HK-2 (cell line): Measurements from ENCODE around the gene CFAP57.
"Not testable (repeated sequence)": the region's sequence is repeated elsewhere in the genome, so short reads cannot be mapped to it uniquely, and the experiment has no call there.

Source experiments
- DNase-seq: peaks from one replicate; pipeline ENCODE4 v3.0.0-alpha.2; 2018; ENCODE audit not compliant: unreplicated experiment

The CFAP57 gene

DNA sequence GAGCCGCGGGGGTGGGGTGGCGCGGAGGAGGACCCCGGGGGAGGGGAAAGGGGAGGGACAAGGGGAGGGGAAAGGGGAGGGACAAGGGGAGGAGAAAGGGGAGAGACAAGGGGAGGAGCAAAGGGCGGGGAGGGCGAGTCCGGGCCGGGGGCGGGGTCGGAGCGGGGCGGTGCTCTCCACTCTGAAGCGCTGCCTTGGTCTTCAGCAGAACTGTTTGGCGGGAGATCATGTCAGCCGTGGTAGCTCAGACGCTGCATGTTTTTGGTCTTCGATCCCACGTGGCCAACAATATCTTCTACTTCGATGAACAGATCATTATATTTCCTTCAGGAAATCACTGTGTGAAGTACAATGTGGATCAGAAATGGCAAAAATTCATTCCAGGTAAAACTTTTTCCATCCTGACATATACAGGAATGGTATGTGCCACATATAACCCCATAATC, 420 bp downstream of the CFAP57 start:
- DNase-seq, result peak; percentile 85

DNA sequence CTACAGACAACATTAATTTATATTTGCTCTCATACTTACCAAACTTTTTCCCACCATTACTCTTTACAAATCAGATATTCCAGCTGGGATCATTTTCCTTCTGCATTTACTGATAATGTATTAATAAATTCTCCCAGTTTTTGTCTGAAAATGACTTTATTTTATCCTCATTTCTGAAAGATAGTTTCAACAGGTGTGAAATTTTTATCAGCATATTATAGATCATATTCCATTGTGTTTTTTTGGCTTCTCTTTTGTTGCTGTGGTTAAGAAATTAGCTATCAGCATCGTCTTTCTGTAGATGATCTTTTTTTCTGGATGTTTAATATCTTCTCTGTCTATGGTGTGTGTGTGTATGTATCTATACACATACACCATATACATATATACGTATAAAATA, 2.7 kb downstream of the CFAP57 start:
- DNase-seq, result no peak

DNA sequence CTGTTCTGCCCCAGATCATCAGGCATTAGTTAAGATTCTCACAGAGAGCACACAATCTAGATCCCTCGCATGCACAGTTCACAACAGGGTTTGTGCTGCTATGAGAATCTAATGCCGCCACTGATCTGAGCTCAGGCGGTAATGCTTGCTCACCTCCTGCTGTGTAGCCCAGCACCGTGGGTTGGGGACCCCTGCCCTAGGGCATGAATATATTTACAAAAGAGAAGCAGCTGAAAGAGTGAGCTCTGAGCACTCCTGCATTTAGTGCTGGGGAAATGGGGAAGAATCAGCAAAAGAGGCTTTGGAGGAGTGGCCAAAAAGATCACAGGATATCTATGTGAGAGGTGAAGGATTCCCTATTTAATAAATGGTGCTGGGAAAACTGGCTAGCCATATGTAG, 5.6 kb downstream of the CFAP57 start:
- no peak for DNase-seq

DNA sequence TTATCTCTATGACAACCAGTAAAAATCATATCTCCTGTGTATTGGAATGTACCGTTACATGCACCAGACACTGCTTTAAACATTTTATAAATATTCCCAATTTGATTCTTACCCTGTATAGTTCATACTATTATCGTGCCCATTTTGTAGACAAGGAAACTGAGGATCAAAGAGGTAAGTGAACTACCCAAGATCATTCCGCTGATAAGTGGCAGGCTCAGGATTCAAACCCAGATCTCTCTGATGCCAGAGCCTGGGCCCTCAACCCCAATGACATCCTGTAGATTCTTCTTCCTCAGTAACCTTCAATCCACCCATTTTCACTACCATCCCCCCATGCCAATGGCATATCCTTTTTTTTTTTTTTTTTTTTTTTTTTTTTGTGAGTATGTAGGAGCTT, 12.3 kb downstream of the CFAP57 start:
- DNase-seq, result no peak

DNA sequence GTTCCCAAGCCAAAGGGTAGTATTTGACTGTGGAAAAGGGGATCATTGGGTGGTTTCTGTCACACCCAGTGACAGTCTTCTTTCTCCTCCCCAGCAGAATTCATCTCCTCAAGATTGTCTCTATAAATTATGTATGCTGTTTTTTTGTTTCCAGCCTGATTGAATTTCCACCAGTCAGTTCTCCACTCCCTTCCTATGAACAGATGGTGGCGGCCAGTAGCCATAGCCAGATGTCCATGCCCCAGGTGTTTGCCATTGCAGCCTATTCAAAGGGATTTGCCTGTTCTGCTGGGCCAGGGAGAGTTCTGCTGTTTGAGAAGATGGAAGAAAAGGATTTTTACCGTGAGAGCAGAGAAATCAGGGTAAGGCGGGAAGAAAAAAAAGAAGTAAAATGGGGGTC, 12.9 kb downstream of the CFAP57 start:
- DNase-seq, result no peak

DNA sequence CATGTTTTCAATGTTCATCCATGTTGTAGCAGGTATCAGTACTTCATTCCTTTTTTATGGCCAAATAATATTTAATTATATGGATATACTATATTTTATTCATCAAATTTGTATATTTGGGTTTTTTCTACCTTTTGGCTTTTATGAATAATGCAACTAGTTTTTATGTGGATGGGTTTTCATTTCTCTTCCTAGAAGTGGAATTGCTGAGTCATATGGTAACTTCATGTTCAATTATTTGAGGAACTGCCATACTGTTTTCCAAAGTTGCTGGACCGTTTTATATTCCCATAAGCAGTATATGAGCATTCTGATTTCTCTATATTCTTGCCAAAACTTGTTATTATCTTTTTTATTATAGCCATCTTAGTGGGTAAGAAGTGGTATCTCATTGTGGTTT, 16.0 kb downstream of the CFAP57 start:
- DNase-seq, result no peak

DNA sequence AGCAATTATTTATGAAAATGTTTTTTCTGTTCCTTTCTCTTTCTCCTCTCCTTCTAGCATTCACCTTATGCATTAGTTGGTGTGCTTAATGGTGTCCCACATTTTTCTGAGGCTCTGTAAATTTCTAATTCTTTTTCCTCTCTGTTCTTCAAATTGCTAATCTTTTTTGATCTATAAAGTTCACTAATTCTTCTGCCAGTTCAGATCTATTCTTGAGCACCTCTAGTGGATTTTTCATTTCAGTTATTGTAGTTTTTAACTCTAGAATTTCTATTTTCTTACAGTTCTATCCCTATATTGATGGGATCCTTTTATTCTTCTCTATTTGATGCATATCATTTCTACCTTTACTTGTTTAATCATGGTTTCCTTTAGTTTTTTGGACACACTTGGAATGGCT, 22.4 kb downstream of the CFAP57 start:
- no peak for DNase-seq

DNA sequence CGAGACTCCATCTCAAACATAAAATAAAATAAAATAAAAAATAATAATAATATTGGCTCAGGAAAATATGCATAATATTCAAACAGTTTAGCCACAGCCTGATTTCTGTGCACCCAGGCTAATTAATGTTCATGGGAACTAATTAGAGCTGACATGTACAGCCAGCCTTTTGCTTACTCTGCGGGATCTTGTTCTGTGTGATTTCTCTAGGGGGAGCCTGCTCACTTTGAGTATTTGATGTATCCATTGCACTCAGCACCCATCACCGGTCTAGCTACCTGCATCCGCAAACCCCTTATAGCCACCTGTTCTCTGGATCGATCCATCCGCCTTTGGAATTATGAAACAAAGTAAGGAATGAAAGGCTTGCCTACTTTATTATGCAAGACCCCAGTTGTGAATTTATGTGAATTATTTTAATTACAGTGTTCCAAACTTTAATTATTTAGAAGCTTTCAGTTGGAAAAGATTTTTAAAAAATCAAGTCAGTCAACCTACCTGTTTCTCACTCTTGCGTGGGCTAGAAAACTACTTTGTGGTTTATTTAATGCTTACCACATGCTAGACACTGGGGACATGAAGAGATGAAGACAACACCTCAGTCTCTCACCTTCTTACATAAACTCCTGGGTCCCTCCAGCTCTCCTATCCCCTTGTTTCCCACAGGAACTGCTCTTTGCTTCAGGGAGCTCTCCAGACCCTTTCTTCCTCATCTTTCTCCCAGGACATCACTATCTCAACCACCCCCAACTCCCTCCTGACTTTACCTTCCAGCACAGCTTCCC, 25.4 kb downstream of the CFAP57 start:
- DNase-seq, result no peak

DNA sequence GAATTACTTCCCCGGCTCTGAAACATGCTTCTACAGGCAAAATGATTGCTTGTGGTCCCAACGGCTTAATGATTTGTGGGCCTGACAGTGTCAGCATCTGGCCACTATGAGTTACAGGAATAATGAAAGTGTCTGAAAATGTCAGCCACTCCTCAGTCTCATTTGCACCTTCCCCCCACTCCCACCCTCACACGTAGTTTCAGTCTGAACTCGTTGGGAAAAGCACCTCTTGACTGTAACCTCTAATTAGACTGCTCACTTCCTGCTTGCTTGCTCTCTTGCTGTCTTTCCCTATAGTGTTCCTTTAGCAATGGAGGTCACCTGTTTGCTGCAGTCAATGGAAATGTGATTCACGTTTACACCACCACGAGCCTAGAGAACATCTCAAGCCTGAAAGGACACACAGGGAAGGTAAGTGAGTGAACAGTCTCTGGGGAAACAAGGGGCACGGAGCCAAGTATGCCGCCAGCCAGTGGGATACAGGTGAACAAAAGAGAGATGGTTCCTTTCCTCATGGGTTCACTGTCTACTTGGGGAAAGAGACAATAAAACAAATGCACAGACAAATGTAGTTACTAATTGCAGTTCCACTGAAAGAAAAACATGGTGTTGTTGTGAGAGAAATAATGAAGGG, 27.1 kb downstream of the CFAP57 start:
- peak; percentile 16 for DNase-seq

DNA sequence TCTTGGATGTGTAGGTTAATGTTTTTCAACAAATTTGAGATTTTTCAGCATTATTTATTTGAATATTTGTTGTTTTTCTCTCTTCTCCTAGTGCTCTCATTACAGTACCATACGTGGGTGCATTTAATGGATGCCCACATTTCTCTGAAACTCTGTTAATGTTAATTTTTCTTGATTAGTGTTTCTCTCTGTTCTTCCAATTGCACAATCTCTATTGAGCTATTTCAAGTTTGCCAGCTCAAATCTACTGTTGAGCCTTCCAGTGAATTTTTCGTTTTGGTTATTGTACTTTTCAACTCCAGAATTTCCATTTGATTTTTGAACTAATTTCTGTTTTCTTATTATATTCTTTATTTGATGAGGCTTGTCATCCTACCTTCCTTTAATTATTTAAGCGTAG, 31.7 kb downstream of the CFAP57 start:
- no peak for DNase-seq

DNA sequence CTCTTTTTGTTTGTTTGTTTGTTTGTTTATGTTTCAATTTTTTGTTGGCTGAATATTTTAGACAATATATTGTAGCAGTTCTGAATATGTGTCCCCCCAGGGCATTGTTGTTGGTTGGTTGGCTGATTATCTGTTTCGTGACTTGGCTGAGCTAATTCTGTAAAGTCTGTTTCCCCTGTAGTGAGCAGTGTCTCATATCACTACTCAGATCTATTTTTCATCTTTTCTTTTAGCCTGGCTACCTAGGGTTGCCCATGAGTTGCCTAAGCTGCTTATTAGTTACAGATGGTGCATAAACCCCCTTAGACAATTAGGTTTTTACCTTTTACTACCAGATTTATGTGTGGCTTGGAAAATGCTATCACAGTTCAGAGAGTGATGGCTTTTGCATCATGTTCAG, 32.3 kb downstream of the CFAP57 start:
- DNase-seq, result no peak

DNA sequence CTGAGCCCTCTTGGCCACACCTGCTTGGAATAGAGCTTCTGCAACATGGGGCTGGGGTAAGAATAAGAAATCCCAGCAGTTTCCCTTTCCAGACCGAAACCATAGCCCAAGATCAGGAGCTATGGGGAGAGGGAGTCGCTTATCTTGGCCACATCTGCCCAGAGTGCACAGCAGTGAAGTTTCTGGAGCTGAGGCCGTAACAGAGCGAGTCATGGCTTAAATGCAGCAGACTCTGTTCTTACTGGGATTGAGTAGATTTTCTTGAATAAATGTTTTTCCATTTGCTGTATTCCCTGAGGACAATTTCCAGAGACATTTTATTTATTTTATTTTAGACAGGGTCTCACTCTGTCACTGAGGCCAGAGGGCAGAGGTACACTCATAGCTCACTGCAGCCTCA, 33.5 kb downstream of the CFAP57 start:
- DNase-seq, result no peak

DNA sequence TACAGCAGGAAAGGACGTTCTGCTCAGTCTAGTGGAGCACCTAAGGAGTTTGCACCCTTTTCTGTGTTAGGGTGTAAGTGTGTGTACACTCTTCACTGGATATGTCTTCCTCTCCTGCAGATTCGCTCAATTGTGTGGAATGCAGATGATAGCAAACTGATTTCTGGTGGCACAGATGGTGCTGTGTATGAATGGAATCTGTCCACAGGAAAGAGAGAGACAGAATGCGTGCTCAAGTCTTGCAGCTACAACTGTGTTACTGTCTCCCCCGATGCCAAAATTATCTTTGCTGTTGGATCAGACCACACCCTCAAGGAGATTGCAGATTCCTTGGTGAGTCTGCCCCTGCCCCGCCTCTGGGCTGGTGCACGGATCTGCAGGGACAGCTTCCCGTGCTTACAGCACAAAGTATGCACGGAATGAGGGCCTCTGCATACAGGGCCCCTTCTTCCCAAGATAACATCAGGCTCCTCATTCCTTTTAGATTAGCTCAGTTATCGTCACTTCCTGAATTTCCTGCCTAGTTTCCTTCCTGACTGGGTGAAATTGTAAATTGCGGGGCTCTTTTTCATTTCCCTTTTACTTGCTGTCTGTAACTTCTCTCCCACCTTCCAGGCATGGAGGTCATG, 34.6 kb downstream of the CFAP57 start:
- DNase-seq, result peak; percentile 85

DNA sequence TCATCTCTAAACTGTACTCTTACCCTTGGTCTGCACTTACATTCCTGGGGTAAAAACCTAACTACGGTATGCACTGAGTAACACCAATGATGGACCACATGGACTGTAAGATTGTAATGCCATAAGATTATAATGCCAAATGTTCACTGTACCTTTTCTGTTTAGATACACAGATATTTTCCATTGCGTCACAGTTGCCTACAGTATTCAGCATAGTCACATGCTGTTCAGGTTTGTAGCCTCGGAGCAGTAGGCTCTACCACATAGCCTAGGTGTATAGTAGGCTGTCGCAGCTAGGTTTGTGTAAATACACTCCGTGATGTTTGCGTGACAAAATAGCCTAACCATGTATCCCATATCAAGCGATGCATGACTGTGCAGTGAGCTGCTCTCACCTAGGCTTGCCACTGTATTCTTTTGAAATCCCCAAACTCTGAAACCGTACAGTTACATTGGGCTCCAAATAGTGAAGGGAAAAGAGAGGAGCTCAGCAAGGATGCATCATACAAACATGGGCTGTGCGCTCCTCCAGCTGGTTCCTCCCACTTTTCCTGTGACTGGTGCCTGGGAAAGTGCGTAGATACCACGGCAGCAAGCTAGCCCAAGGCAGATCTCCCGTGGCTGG, 35.2 kb downstream of the CFAP57 start:
- DNase-seq, result peak; percentile 71

DNA sequence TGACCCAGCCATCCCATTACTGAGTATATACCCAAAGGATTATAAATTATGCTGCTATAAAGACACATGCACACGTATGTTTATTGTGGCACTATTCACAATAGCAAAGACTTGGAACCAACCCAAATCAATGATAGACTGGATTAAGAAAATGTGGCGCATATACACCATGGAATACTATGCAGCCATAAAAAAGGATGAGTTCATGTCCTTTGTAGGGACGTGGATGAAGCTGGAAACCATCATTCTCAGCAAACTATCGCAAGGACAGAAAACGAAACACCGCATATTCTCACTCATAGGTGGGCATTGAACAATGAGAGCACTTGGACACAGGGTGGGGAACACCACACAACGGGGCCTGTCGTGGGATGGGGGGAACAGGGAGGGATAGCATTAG, 36.1 kb downstream of the CFAP57 start:
- DNase-seq, result not testable (repeated sequence)

DNA sequence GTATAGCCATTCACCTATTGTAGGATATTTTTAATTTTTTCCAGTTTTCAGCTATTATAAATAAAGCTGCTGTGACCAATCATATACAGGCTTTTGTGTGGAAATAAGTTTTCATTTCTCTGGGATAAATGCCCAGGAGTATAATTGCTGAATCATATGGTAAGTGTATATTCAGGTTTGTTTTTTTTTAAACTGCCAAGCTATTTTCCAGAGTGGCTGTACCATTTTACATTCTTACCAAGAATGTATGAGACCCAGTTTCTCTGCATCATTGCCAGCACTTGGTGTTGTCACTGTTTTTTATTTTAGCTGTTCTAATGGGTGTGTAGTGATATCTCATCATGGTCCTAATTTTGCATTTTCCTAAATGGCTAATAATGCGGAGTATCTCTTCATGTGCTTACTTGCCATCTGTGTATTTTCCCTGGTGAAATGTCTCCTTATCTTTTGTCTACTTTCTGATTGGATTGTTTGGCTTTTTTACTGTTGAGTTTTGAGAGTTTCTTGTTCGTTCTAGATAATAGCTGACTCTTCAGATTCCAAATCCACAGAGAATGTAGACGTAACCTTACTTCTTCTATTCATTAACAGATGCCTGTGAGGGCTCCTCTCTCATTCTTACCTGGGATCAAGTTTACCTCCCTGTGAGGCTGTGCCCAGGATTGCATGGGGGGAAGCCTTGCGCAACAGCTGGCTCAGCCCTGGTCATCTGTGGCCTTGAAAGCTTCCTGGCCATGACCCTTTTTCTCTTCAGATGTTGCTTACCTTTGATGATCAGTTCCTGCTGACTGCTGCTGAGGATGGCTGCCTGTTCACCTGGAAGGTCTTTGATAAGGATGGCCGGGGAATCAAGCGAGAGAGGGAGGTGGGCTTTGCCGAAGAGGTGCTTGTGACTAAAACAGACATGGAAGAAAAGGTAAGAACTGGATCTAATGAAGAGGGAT, 42.6 kb downstream of the CFAP57 start:
- no peak for DNase-seq

DNA sequence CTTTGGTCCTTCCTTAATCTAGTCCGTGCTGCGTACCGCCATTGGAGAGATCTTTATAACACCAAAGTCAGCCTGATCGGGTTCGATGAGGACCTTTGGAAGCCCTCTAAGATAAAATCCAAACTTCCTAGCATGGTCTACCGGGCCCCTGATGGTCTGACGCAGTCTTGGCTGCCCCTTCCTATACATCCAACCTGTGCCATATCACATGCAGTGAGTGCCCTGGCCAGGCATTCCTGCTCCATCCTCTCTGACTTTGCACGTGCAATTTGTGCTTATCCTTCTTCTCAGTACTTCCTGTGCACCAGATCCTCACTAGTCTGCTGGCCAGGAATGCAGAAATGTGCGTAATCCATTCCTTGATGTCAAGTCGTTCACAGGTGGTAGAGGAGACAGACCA, 45.6 kb downstream of the CFAP57 start:
- DNase-seq, result no peak

DNA sequence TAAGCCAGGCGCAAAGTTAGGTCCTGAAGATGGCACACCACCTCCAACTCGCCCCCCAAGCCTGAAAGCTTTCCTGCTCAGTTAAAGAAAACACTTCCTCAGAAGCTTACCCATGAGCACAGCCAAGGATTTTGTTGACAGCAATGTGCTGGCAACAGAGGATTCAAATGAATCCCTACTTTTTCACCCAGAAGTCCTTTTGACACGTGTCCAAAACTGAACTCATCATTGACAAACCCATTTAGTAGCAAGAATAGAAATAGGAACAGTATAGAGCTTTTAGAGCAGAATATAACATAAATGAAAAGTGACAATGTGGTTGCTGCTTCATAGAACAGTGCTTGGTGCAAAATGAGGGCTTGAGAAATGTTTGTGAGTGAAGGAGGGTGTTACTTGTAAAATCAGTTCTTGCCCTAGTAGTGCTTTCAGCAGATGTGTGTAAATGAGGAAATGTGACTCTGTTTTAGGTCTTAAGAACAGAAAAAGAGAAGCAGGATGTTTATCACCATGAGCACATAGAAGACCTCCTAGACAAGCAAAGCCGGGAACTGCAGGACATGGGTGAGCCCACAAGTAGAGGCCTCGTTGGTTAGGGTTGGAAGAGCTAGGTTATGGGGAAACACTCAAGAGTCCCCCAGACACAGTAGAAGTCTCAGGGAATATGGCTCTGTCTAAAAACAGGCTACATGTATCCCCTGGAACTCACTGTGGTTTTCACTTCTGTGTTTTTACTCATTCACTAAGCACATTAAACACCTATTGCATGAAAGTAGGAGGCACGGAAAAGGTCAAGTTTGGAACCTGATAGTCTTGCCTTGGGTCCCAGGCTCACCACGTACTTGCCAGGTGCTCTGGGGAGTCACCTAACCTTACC, 49.0 kb downstream of the CFAP57 start:
- no peak for DNase-seq

DNA sequence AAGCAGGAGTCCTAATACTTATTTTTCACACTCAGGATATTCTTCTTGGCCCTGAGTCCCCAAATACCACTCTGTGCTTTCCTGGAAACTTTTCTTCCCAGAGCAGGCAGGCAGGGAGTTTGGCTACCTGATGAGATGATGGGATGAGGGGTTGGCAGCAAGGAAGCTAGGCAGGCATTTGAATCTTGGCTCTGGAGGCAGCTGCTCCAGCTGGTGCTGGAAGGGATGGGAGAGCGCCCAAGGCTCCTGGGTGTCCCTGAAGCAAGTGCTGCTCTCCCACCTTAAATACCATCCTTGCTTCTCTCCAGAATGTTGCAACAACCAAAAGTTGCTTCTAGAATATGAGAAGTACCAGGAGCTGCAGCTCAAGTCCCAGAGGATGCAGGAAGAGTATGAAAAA, 49.7 kb downstream of the CFAP57 start:
- no peak for DNase-seq

DNA sequence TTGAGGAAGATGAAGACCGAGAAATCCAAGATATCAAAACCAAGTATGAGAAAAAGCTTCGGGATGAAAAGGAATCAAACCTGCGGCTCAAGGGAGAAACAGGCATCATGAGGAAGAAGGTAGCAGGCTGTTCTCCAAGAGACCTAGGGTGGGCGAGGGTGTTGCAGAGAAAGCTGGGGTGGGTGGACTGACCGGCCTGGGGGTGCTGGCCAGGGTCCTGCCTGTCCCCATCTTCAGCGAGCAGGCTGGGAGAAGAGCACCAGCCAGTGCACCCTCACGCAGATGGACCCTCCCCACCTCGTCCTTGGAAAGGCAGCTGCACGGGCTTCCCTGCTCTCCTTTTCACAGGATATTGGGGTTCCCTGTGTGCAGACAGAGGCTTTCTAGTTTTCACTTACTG, 50.7 kb downstream of the CFAP57 start:
- no peak for DNase-seq

DNA sequence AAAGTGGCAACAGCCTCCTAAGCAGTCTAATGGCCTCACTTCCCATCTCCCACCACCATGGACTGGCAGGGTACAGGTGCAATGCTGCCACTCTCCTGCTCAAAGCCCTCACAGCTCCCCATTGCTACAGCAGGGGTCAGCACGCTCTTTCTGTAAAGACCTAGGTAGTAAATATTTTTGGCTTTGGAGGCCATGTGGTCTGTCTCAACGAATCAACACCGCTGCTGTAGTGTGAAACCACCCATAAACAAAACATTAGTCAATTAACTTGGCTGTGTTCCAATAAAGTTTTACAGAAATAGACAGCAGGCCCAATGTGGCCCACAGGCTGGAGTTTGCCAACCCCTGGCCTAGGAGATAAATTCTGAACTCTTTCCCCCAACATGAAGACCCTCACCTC, 53.0 kb downstream of the CFAP57 start:
- no peak for DNase-seq
